CD14-positive monocyte (primary cell): Measurements from ENCODE around the gene RTN1. TPM values are rescaled to one million over a fixed set of nuclear protein-coding genes. Genes with fewer than 3 reads are reported as not detected.

Experiments
- DNase-seq, 3 donors: peaks; one replicate each; pipeline ENCODE4 v3.0.0-alpha.2; 2011 to 2022
- H2AFZ ChIP-seq: 2 replicates; pipeline ENCODE4 v1.6.0; 2012; ENCODE audit warnings: mild to moderate bottlenecking, low read depth, low read length, inconsistent platforms; ENCODE audit not compliant: insufficient read depth, poor library complexity, severe bottlenecking
- H3K27ac ChIP-seq, 2 donors: 1 replicate in 1 of 2; 2 replicates in 1 of 2; pipeline ENCODE4 v1.5.1; 2012 to 2013; ENCODE audit warnings: low read length in 2 of 2, control low read depth in 1 of 2, inconsistent platforms in 1 of 2, low read depth in 1 of 2, mild to moderate bottlenecking in 1 of 2
- H3K27me3 ChIP-seq, 2 donors: one replicate each; pipeline versions ENCODE4 v1.6.0 to v1.6.1; 2011 to 2013; ENCODE audit warnings: low read length in 2 of 2; ENCODE audit not compliant: control insufficient read depth in 2 of 2, insufficient read depth in 2 of 2
- H3K36me3 ChIP-seq, 2 donors: replicated peaks in 1 of 2; 1 replicate in 1 of 2; 2 replicates in 1 of 2; pipeline versions ENCODE4 v1.5.1 to v1.6.1; 2012 to 2013; ENCODE audit warnings: low read length in 2 of 2, control low read depth in 1 of 2, inconsistent platforms in 1 of 2, mild to moderate bottlenecking in 1 of 2; ENCODE audit not compliant: insufficient read depth in 2 of 2, control insufficient read depth in 1 of 2
- H3K4me1 ChIP-seq, 2 donors: 1 replicate in 1 of 2; 2 replicates in 1 of 2; pipeline versions ENCODE4 v1.5.1 to v1.6.1; 2012 to 2013; ENCODE audit warnings: low read length in 2 of 2, control low read depth in 1 of 2, inconsistent platforms in 1 of 2, mild to moderate bottlenecking in 1 of 2, moderate library complexity in 1 of 2; ENCODE audit not compliant: insufficient read depth in 2 of 2, control insufficient read depth in 1 of 2
- H3K4me2 ChIP-seq: replicated peaks from 2 replicates; pipeline ENCODE3; 2012; ENCODE audit warnings: low read length, moderate library complexity, mild to moderate bottlenecking; ENCODE audit not compliant: poor library complexity, severe bottlenecking; ENCODE audit errors: extremely low read depth
- H3K4me3 ChIP-seq, 3 experiments: fragments of 200-600 bp in 1 of 3; sonication (generic) in 1 of 3; replicated peaks in 1 of 3; 1 replicate in 2 of 3; 2 replicates in 1 of 3; pipeline ENCODE4 v1.5.1; 2011 to 2013; ENCODE audit warnings: low read length in 3 of 3, mild to moderate bottlenecking in 3 of 3, control low read depth in 2 of 3, low read depth in 2 of 3, inconsistent platforms in 1 of 3, moderate library complexity in 1 of 3
- H3K79me2 ChIP-seq: 2 replicates; pipeline ENCODE4 v1.6.0; 2012; ENCODE audit warnings: mild to moderate bottlenecking, control low read depth, inconsistent platforms, low read length, moderate library complexity; ENCODE audit not compliant: insufficient read depth
- H3K9ac ChIP-seq: 2 replicates; pipeline ENCODE4 v1.6.0; 2017; ENCODE audit warnings: low read length, mild to moderate bottlenecking; ENCODE audit not compliant: insufficient read depth, poor library complexity, severe bottlenecking
- H3K9me3 ChIP-seq, 2 donors: replicated peaks in 1 of 2; 1 replicate in 1 of 2; 2 replicates in 1 of 2; pipeline versions ENCODE4 v1.5.1 to v1.6.1; 2012 to 2013; ENCODE audit warnings: low read length in 2 of 2, control low read depth in 1 of 2; ENCODE audit not compliant: control insufficient read depth in 1 of 2, insufficient read depth in 1 of 2
- H4K20me1 ChIP-seq: 2 replicates; pipeline ENCODE4 v1.6.0; 2012; ENCODE audit warnings: mild to moderate bottlenecking, low read length, control low read depth, moderate library complexity; ENCODE audit not compliant: insufficient read depth
- H3K27ac Mint-ChIP-seq, 7 donors: one replicate each; pipeline ENCODE4 v1.8.0; 2020; ENCODE audit warnings: mild to moderate bottlenecking in 7 of 7, mixed read lengths in 7 of 7, moderate library complexity in 6 of 7, inconsistent platforms in 2 of 7
- H3K27me3 Mint-ChIP-seq, 3 donors: one replicate each; pipeline ENCODE4 v1.8.0; 2021 to 2022; ENCODE audit warnings: low read depth in 3 of 3, mild to moderate bottlenecking in 3 of 3, mixed read lengths in 3 of 3, moderate library complexity in 3 of 3, inconsistent platforms in 1 of 3
- H3K36me3 Mint-ChIP-seq, 2 donors: one replicate each; pipeline ENCODE4 v1.8.0; 2020; ENCODE audit warnings: mixed read lengths in 2 of 2, inconsistent platforms in 1 of 2, mild to moderate bottlenecking in 1 of 2
- H3K4me1 Mint-ChIP-seq: one replicate; pipeline ENCODE4 v1.8.0; 2020; ENCODE audit warnings: mild to moderate bottlenecking, mixed read lengths
- H3K4me3 Mint-ChIP-seq, 2 donors: one replicate each; pipeline ENCODE4 v1.8.0; 2020; ENCODE audit warnings: mild to moderate bottlenecking in 2 of 2, mixed read lengths in 2 of 2, moderate library complexity in 1 of 2
- H3K9me3 Mint-ChIP-seq, 7 donors: one replicate each; pipeline ENCODE4 v1.8.0; 2020 to 2022; ENCODE audit warnings: mixed read lengths in 7 of 7, mild to moderate bottlenecking in 6 of 7, moderate library complexity in 6 of 7, inconsistent platforms in 2 of 7
- WGBS: methylation state at CpG from one replicate; pipeline ENCODE4 v1.1.5; 2013; ENCODE audit warnings: missing lambda C conversion rate; ENCODE audit not compliant: insufficient coverage; 5-methylcytosine and 5-hydroxymethylcytosine counted together
- intact Hi-C, 2 donors: fragments of 100-400 bp; cut with micrococcal nuclease; formaldehyde crosslinking; loops; one replicate each; pipeline versions ENCODE4 v1.15.0 to v1.15.1; 2023
- polyA plus RNA-seq, 3 donors: library from polyadenylated mRNA; depleted of rRNA in 1 of 3; unstranded in 2 of 3; stranded (reverse) in 1 of 3; fragments of 300-500 nt in 2 of 3; fragments of >200 nt in 1 of 3; fragmentation: Illumina TruSeq in 2 of 3; gene quantifications; 1 replicate in 2 of 3; 2 replicates in 1 of 3; pipeline ENCODE4 v1.2.3, GENCODE V29; 2012 to 2021
- TF ChIP-seq, protein P1 (sequence below): fragments of 200-600 bp; IDR thresholded peaks from one replicate; pipeline ENCODE4 v1.8.0; 2022; ENCODE audit warnings: antibody characterized with exemption, mild to moderate bottlenecking

The RTN1 gene
- polyA plus RNA-seq, 3 donors, result 40.2 to 75.1 (median 55.0) TPM

DNA sequence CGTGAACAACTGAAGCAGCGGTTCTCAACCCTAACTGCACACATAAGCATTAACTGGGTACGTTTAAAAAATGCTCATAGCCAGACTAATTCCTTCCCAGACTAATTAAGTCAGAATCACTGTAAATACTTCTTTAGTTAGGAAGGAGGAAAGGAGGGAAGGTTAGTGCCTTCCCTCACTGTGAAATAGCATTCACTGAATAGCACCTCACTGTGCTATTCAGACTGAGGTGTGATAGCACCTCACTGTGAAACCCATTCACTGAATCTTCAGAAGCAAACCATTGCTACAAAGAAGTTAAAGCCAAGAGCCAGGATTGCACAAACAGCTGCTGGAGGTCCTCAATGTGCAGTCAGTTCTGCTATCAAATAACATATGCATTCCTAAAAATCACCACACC lies 58.8 kb downstream of the RTN1 start:
- H3K36me3 Mint-ChIP-seq, result peaks cover 0 to 2% of the 10 kb centered on the region in 2 donors
- H3K36me3 ChIP-seq, result no peaks in the 10 kb centered on the region
- no peak overlapping the region for H2AFZ ChIP-seq
- H3K4me2 ChIP-seq, result no peak overlapping the region
- no peak overlapping the region for H3K27ac Mint-ChIP-seq
- peaks cover 2 to 5% (median 5%) of the 10 kb centered on the region in 3 donors for H3K27me3 Mint-ChIP-seq
- no peak overlapping the region for H3K4me3 Mint-ChIP-seq
- no peak for DNase-seq
- peaks cover 88% of the 10 kb centered on the region for H4K20me1 ChIP-seq
- no CpG with 5 or more reads among the region's 3 CpGs for WGBS
- peaks cover 4 to 18% of the 10 kb centered on the region in 2 donors for H3K9me3 ChIP-seq
- no peaks in the 10 kb centered on the region for H3K4me1 ChIP-seq
- TF ChIP-seq, protein P1, sequence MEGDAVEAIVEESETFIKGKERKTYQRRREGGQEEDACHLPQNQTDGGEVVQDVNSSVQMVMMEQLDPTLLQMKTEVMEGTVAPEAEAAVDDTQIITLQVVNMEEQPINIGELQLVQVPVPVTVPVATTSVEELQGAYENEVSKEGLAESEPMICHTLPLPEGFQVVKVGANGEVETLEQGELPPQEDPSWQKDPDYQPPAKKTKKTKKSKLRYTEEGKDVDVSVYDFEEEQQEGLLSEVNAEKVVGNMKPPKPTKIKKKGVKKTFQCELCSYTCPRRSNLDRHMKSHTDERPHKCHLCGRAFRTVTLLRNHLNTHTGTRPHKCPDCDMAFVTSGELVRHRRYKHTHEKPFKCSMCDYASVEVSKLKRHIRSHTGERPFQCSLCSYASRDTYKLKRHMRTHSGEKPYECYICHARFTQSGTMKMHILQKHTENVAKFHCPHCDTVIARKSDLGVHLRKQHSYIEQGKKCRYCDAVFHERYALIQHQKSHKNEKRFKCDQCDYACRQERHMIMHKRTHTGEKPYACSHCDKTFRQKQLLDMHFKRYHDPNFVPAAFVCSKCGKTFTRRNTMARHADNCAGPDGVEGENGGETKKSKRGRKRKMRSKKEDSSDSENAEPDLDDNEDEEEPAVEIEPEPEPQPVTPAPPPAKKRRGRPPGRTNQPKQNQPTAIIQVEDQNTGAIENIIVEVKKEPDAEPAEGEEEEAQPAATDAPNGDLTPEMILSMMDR, result no peak
- H3K9me3 Mint-ChIP-seq, result peaks cover 5 to 19% (median 11%) of the 10 kb centered on the region in 7 donors
- intact Hi-C loops, result no loop called here
- H3K4me1 Mint-ChIP-seq, result peaks cover 5% of the 10 kb centered on the region
- no peak overlapping the region for H3K9ac ChIP-seq
- no peak overlapping the region for H3K27ac ChIP-seq
- no peaks in the 10 kb centered on the region for H3K79me2 ChIP-seq
- no peak overlapping the region for H3K4me3 ChIP-seq
- H3K27me3 ChIP-seq, result no peaks in the 10 kb centered on the region

DNA sequence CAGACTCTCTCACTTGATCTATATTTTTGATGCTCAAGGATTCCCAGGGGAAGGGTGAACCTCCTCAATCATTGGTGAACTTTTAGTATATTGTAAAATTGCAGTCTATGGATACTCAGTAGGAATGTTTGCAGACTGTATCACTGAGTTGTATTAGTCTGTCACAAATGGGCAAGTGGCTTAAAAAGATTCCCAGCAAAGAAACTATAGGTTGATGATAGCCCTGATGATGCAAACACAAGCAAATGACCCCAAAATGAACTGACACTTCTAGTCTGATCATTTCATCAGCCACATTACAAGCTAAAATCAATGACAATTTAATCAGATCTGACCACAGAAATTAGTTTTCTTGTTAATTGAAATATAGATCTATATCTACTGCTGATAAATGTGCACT lies 59.5 kb downstream of the RTN1 start:
- no peak for DNase-seq
- Histone ChIP-seq H3K27me3 (no peaks in the 10 kb centered on the region), H3K27ac (no peak overlapping the region), H2AFZ (no peak overlapping the region), H3K36me3 (no peaks in the 10 kb centered on the region), H3K9ac (no peak overlapping the region), H3K4me2 (no peak overlapping the region), H4K20me1 (peaks cover 87% of the 10 kb centered on the region), H3K9me3 (peaks cover 4 to 18% of the 10 kb centered on the region in 2 donors), H3K79me2 (no peaks in the 10 kb centered on the region), H3K4me3 (no peak overlapping the region), H3K4me1 (no peaks in the 10 kb centered on the region)
- TF ChIP-seq, protein P1, result no peak
- Mint-ChIP-seq H3K4me1 (peaks cover 5% of the 10 kb centered on the region), H3K27me3 (peaks cover 1 to 5% (median 2%) of the 10 kb centered on the region in 3 donors), H3K9me3 (peaks cover 5 to 19% (median 11%) of the 10 kb centered on the region in 7 donors), H3K36me3 (peaks cover 0 to 2% of the 10 kb centered on the region in 2 donors), H3K4me3 (no peak overlapping the region), H3K27ac (no peak overlapping the region)
- intact Hi-C loops, result no loop called here
